ENCODE results near the gene TAS1R1.

TAS1R1 gene

DNA sequence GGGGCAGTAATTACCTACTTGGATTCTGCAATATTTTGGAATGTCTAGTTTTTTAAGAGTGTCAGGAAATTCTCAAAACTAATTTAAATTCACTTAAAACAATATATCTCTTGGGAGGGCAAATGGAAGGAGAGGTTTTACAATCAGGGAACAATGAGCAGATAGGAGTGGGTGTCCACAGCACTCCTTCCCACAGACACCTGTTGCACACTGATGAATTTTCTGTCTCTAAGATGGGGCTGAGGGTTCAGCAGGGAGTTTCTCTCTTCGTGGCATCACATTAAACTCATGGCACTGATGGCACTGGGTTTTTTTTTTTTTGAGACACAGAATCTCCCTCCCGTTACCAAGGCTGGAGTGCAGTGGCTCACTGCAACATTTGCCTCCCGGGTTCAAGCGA is 63.9 kb downstream of the TAS1R1 start:
- in situ Hi-C loops (cut with HindIII; ENCODE audit: low pct_ligation_motif_present, low sequenced_read_pairs) = no loop called here
- peaks cover 43% of the 10 kb centered on the region for H3K36me3 ChIP-seq (replicated peaks)
- no peak overlapping the region for H3K27ac ChIP-seq
- H3K4me3 ChIP-seq (ENCODE audit: low read depth, low read length) = no peak overlapping the region
- TF ChIP-seq, protein P1, sequence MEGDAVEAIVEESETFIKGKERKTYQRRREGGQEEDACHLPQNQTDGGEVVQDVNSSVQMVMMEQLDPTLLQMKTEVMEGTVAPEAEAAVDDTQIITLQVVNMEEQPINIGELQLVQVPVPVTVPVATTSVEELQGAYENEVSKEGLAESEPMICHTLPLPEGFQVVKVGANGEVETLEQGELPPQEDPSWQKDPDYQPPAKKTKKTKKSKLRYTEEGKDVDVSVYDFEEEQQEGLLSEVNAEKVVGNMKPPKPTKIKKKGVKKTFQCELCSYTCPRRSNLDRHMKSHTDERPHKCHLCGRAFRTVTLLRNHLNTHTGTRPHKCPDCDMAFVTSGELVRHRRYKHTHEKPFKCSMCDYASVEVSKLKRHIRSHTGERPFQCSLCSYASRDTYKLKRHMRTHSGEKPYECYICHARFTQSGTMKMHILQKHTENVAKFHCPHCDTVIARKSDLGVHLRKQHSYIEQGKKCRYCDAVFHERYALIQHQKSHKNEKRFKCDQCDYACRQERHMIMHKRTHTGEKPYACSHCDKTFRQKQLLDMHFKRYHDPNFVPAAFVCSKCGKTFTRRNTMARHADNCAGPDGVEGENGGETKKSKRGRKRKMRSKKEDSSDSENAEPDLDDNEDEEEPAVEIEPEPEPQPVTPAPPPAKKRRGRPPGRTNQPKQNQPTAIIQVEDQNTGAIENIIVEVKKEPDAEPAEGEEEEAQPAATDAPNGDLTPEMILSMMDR (IDR thresholded peaks at IDR 0.05; ENCODE audit: low read depth, low read length, missing control alignments) = no peak
- no peak for DNase-seq
- no peaks in the 10 kb centered on the region for H3K27me3 ChIP-seq (replicated peaks)

DNA sequence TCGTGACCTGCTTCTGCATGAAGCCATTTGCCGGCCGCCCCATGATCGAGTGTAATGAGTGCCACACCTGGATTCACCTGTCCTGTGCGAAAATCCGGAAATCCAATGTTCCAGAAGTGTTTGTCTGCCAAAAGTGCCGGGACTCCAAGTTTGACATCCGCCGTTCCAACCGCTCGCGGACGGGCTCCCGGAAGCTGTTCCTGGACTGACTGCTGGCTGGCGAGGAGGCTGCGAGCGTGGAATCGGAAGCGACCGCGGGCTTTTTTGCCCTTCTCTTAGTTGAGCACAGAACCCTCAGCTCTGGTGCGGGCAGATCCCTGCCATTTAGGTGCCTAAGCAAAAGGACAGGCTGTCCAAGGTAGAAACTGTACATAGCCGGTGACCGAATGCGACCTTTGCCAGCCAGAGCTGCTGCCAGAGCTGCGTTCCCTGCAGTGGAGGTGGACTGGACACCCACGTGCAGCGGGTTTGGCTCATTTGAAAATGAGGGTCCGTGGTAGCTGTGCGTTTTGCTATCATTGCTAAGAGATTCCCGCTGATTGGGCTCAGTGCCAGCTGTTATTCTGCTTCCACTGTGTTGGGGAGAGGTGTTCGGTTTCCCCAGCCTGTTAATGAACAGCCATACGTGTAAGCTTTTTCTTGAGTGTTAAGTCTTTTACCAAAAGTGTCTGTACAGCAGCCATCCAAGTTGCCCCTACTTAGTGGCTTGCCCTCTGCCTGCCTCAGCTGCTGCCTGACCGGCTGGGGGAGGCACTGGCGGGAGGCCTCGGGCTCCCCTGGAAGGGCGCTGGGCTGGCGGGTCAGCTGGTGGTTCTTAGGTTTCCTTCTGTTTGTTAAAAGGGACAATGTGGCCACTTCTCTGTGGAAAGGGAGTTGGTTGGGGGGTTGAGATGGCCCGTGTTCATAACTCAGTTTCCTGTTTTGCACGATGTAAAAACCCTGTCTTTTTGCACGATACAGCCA is 66.6 kb downstream of the TAS1R1 start:
- Histone ChIP-seq H3K27me3 (replicated peaks) (no peaks in the 10 kb centered on the region), H3K36me3 (replicated peaks) (peaks cover 43% of the 10 kb centered on the region), H3K27ac (no peak overlapping the region), H3K4me3 (ENCODE audit: low read depth, low read length) (no peak overlapping the region)
- TF ChIP-seq, protein P1 (IDR thresholded peaks at IDR 0.05; ENCODE audit: low read depth, low read length, missing control alignments) = no peak
- in situ Hi-C loops (cut with HindIII; ENCODE audit: low pct_ligation_motif_present, low sequenced_read_pairs) = no loop called here
- DNase-seq = no peak

DNA sequence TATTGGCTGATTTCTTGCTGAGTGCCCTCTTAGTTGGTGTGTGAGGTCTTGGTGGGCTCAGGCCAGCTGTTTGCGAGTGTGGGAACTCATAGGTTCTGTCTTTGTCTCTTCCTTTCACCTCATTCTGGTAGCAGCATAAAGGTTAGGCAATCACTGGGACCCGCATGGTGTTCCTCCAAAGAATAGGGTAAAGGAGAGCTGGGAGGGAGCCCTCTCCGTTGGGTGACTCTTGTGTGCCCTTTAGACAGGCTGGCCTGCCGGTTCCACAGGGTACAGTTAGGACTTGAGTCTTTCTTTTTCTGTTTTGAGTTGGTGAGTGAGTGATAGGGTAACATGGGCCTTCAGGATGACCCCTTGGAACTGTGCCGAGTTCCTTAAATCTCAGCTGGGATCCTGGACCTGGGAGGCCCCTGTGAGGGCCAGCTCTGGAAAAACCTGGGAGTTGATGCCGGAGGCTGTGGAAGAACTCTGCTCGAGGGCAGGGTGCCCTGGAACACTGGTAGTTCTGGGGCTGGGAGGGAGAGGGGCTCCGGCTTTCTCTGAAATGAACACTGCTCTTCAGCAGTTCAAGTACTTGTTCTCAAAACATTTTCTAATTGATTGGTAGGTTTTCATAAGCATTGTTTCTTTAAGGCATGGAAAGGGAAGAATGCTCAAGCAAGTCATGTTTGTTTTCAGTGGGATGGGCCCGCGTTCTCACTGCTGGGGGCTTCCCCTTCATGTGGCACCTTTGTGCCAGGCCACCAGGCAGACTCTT is 67.5 kb downstream of the TAS1R1 start:
- in situ Hi-C loops (cut with HindIII; ENCODE audit: low pct_ligation_motif_present, low sequenced_read_pairs) = no loop called here
- H3K27ac ChIP-seq = no peak overlapping the region
- TF ChIP-seq, protein P1 (IDR thresholded peaks at IDR 0.05; ENCODE audit: low read depth, low read length, missing control alignments) = no peak
- no peak for DNase-seq
- H3K27me3 ChIP-seq (replicated peaks) = no peaks in the 10 kb centered on the region
- H3K36me3 ChIP-seq (replicated peaks) = peaks cover 40% of the 10 kb centered on the region
- H3K4me3 ChIP-seq (ENCODE audit: low read depth, low read length) = no peak overlapping the region

DNA sequence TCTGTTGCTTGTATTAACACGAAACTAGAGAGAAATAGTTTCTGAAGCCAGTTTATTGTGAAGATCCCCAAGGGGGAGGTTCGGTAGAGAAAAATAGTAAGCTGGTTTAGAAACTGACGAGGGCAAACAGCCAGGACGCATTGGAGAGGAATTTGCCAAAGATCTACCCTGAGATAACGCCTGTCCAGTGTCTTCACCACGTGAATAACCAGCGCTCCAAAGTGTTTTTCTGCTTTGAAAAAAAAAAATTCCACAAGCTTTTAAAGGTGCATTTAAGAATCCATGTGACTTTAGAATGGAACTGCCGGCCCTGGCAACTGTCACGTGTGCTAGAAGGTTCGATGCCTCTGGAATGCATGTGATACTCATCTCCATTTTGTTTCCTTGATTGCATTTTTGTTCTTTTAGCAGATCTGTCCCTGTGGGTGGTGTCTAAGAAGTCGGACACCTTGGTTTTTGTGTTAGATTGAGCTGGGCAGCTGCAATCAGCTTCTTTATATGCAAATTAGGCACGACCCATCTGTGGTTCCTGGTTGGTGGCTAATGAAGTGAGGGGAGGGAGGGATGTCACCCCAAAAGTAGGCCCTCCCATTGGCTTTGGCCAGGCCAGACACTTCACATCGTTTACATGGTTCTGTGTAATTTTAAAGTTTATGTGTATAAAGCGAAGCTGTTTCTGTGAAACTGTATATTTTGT is 68.3 kb downstream of the TAS1R1 start:
- no peaks in the 10 kb centered on the region for H3K27me3 ChIP-seq (replicated peaks)
- in situ Hi-C loops (cut with HindIII; ENCODE audit: low pct_ligation_motif_present, low sequenced_read_pairs) = no loop called here
- no peak overlapping the region for H3K27ac ChIP-seq
- TF ChIP-seq, protein P1 (IDR thresholded peaks at IDR 0.05; ENCODE audit: low read depth, low read length, missing control alignments) = no peak
- no peak overlapping the region for H3K4me3 ChIP-seq (ENCODE audit: low read depth, low read length)
- no peak for DNase-seq
- H3K36me3 ChIP-seq (replicated peaks) = peaks cover 38% of the 10 kb centered on the region

DNA sequence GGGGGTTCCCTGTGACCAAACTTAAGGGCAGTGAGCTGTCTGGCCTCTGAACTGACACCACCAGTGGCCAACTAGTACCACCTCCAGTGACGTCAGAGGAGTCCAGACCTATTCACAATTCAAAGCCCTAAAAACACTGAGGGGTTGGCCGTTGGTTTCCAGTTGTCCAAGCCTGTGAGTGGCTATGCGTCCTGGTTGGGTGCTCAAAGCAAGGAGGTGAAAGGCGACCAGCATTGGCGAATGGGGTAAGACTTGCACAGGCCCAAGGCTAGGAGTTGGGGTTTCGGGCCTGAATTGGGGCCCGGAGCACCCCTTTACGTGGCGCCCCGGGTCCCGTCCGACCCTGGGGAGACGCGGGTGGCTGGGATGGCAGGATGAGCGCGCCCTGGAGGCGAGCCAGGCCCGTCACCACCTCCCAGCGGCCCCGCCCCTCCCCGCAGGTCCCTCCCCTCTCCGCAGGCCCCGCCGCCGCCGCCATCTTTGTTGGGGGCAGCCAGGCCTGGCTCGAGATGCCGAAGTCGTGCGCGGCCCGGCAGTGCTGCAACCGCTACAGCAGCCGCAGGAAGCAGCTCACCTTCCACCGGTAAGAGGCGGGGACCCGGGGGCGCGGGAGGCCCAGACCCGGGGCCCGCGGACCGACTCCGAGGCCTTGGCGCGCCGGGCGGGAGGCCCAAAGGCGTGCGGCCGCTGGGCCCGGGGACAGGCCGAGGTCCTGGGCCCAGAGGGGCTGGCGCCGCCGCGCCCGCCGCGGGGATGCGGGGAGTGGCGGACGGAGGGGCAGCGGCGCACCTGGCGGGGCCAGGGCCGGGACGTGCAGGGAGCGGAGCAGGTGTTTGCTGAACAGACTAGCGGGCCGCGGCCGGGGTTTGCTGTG is 69.8 kb downstream of the TAS1R1 start, which contains the start of gene THAP3:
Gene THAP3, plus strand, starts transcription at position 159 of the 874 bp plus-strand sequence. Its CDS starts 351 bp downstream, at position 510.
- no peaks in the 10 kb centered on the region for H3K27me3 ChIP-seq (replicated peaks)
- H3K4me3 ChIP-seq (ENCODE audit: low read depth, low read length) = peak within 1 kb of the TSS; percentile 75
- peak within 1 kb of the TSS; percentile 36 for H3K27ac ChIP-seq
- TF ChIP-seq, protein P1 (IDR thresholded peaks at IDR 0.05; ENCODE audit: low read depth, low read length, missing control alignments) = no peak
- DNase-seq = peak; percentile 61
- H3K36me3 ChIP-seq (replicated peaks) = peaks cover 37% of the 10 kb centered on the region
- in situ Hi-C loops (cut with HindIII; ENCODE audit: low pct_ligation_motif_present, low sequenced_read_pairs) = no loop called here
